CD14-positive monocyte (primary cell): ENCODE measurements around the gene ASMTL. TPM values are rescaled to one million over a fixed set of nuclear protein-coding genes. Genes with fewer than 3 reads are reported as not detected.

Experiments used
- DNase-seq, 3 donors: peaks; one replicate each; pipeline ENCODE4 v3.0.0-alpha.2; 2011 to 2022
- H2AFZ ChIP-seq: 2 replicates; pipeline ENCODE4 v1.6.0; 2012; ENCODE audit warnings: mild to moderate bottlenecking, low read depth, low read length, inconsistent platforms; ENCODE audit not compliant: insufficient read depth, poor library complexity, severe bottlenecking
- H3K27ac ChIP-seq, 2 donors: 1 replicate in 1 of 2; 2 replicates in 1 of 2; pipeline ENCODE4 v1.5.1; 2012 to 2013; ENCODE audit warnings: low read length in 2 of 2, control low read depth in 1 of 2, inconsistent platforms in 1 of 2, low read depth in 1 of 2, mild to moderate bottlenecking in 1 of 2
- H3K27me3 ChIP-seq, 2 donors: one replicate each; pipeline versions ENCODE4 v1.6.0 to v1.6.1; 2011 to 2013; ENCODE audit warnings: low read length in 2 of 2; ENCODE audit not compliant: control insufficient read depth in 2 of 2, insufficient read depth in 2 of 2
- H3K36me3 ChIP-seq, 2 donors: replicated peaks in 1 of 2; 1 replicate in 1 of 2; 2 replicates in 1 of 2; pipeline versions ENCODE4 v1.5.1 to v1.6.1; 2012 to 2013; ENCODE audit warnings: low read length in 2 of 2, control low read depth in 1 of 2, inconsistent platforms in 1 of 2, mild to moderate bottlenecking in 1 of 2; ENCODE audit not compliant: insufficient read depth in 2 of 2, control insufficient read depth in 1 of 2
- H3K4me1 ChIP-seq, 2 donors: 1 replicate in 1 of 2; 2 replicates in 1 of 2; pipeline versions ENCODE4 v1.5.1 to v1.6.1; 2012 to 2013; ENCODE audit warnings: low read length in 2 of 2, control low read depth in 1 of 2, inconsistent platforms in 1 of 2, mild to moderate bottlenecking in 1 of 2, moderate library complexity in 1 of 2; ENCODE audit not compliant: insufficient read depth in 2 of 2, control insufficient read depth in 1 of 2
- H3K4me2 ChIP-seq: replicated peaks from 2 replicates; pipeline ENCODE3; 2012; ENCODE audit warnings: low read length, moderate library complexity, mild to moderate bottlenecking; ENCODE audit not compliant: poor library complexity, severe bottlenecking; ENCODE audit errors: extremely low read depth
- H3K4me3 ChIP-seq, 3 experiments: fragments of 200-600 bp in 1 of 3; sonication (generic) in 1 of 3; replicated peaks in 1 of 3; 1 replicate in 2 of 3; 2 replicates in 1 of 3; pipeline ENCODE4 v1.5.1; 2011 to 2013; ENCODE audit warnings: low read length in 3 of 3, mild to moderate bottlenecking in 3 of 3, control low read depth in 2 of 3, low read depth in 2 of 3, inconsistent platforms in 1 of 3, moderate library complexity in 1 of 3
- H3K79me2 ChIP-seq: 2 replicates; pipeline ENCODE4 v1.6.0; 2012; ENCODE audit warnings: mild to moderate bottlenecking, control low read depth, inconsistent platforms, low read length, moderate library complexity; ENCODE audit not compliant: insufficient read depth
- H3K9ac ChIP-seq: 2 replicates; pipeline ENCODE4 v1.6.0; 2017; ENCODE audit warnings: low read length, mild to moderate bottlenecking; ENCODE audit not compliant: insufficient read depth, poor library complexity, severe bottlenecking
- H3K9me3 ChIP-seq, 2 donors: replicated peaks in 1 of 2; 1 replicate in 1 of 2; 2 replicates in 1 of 2; pipeline versions ENCODE4 v1.5.1 to v1.6.1; 2012 to 2013; ENCODE audit warnings: low read length in 2 of 2, control low read depth in 1 of 2; ENCODE audit not compliant: control insufficient read depth in 1 of 2, insufficient read depth in 1 of 2
- H4K20me1 ChIP-seq: 2 replicates; pipeline ENCODE4 v1.6.0; 2012; ENCODE audit warnings: mild to moderate bottlenecking, low read length, control low read depth, moderate library complexity; ENCODE audit not compliant: insufficient read depth
- H3K27ac Mint-ChIP-seq, 7 donors: one replicate each; pipeline ENCODE4 v1.8.0; 2020; ENCODE audit warnings: mild to moderate bottlenecking in 7 of 7, mixed read lengths in 7 of 7, moderate library complexity in 6 of 7, inconsistent platforms in 2 of 7
- H3K27me3 Mint-ChIP-seq, 3 donors: one replicate each; pipeline ENCODE4 v1.8.0; 2021 to 2022; ENCODE audit warnings: low read depth in 3 of 3, mild to moderate bottlenecking in 3 of 3, mixed read lengths in 3 of 3, moderate library complexity in 3 of 3, inconsistent platforms in 1 of 3
- H3K36me3 Mint-ChIP-seq, 2 donors: one replicate each; pipeline ENCODE4 v1.8.0; 2020; ENCODE audit warnings: mixed read lengths in 2 of 2, inconsistent platforms in 1 of 2, mild to moderate bottlenecking in 1 of 2
- H3K4me1 Mint-ChIP-seq: one replicate; pipeline ENCODE4 v1.8.0; 2020; ENCODE audit warnings: mild to moderate bottlenecking, mixed read lengths
- H3K4me3 Mint-ChIP-seq, 2 donors: one replicate each; pipeline ENCODE4 v1.8.0; 2020; ENCODE audit warnings: mild to moderate bottlenecking in 2 of 2, mixed read lengths in 2 of 2, moderate library complexity in 1 of 2
- H3K9me3 Mint-ChIP-seq, 7 donors: one replicate each; pipeline ENCODE4 v1.8.0; 2020 to 2022; ENCODE audit warnings: mixed read lengths in 7 of 7, mild to moderate bottlenecking in 6 of 7, moderate library complexity in 6 of 7, inconsistent platforms in 2 of 7
- CTCF ChIP-seq: fragments of 200-600 bp; IDR thresholded peaks from one replicate; pipeline ENCODE4 v1.8.0; 2022; ENCODE audit warnings: antibody characterized with exemption, mild to moderate bottlenecking
- WGBS: methylation state at CpG from one replicate; pipeline ENCODE4 v1.1.5; 2013; ENCODE audit warnings: missing lambda C conversion rate; ENCODE audit not compliant: insufficient coverage; 5-methylcytosine and 5-hydroxymethylcytosine counted together
- intact Hi-C, 2 donors: fragments of 100-400 bp; cut with micrococcal nuclease; formaldehyde crosslinking; loops; one replicate each; pipeline versions ENCODE4 v1.15.0 to v1.15.1; 2023
- polyA plus RNA-seq, 3 donors: library from polyadenylated mRNA; depleted of rRNA in 1 of 3; unstranded in 2 of 3; stranded (reverse) in 1 of 3; fragments of 300-500 nt in 2 of 3; fragments of >200 nt in 1 of 3; fragmentation: Illumina TruSeq in 2 of 3; gene quantifications; 1 replicate in 2 of 3; 2 replicates in 1 of 3; pipeline ENCODE4 v1.2.3, GENCODE V29; 2012 to 2021

Gene ASMTL
- polyA plus RNA-seq, 3 donors = 19.0 to 31.5 (median 31.0) TPM

GRCh38 chrX:1462110-1462509 lies 9.4 kb upstream of the ASMTL start:
- Mint-ChIP-seq H3K4me3 (no peak overlapping the region), H3K27ac (peak overlapping the region in 1 of 7 donors; percentile 79), H3K9me3 (peaks cover 0 to 4% (median 0%) of the 10 kb centered on the region in 7 donors), H3K27me3 (peaks cover 0 to 1% (median 0%) of the 10 kb centered on the region in 3 donors), H3K36me3 (peaks cover 34 to 41% of the 10 kb centered on the region in 2 donors), H3K4me1 (peaks cover 19% of the 10 kb centered on the region)
- intact Hi-C loops = no loop called here
- Histone ChIP-seq H3K27ac (no peak overlapping the region), H4K20me1 (peaks cover 34% of the 10 kb centered on the region), H3K36me3 (peaks cover 34 to 38% of the 10 kb centered on the region in 2 donors), H2AFZ (no peak overlapping the region), H3K4me1 (peaks cover 7 to 8% of the 10 kb centered on the region in 2 donors), H3K4me2 (no peak overlapping the region), H3K4me3 (no peak overlapping the region), H3K9me3 (no peaks in the 10 kb centered on the region), H3K79me2 (peaks cover 29% of the 10 kb centered on the region), H3K9ac (no peak overlapping the region), H3K27me3 (no peaks in the 10 kb centered on the region)
- no peak for TF ChIP-seq CTCF
- DNase-seq = no peak

GRCh38 chrX:1455948-1456280 lies 3.2 kb upstream of the ASMTL start:
- DNase-seq = no peak
- no peaks in the 10 kb centered on the region for H3K27me3 ChIP-seq
- Mint-ChIP-seq H3K9me3 (no peaks in the 10 kb centered on the region), H3K27me3 (peaks cover 3 to 9% (median 3%) of the 10 kb centered on the region in 3 donors), H3K36me3 (no peaks in the 10 kb centered on the region), H3K4me1 (peaks cover 3% of the 10 kb centered on the region), H3K27ac (peak overlapping the region in 2 of 7 donors; percentile 2 to 27), H3K4me3 (no peak overlapping the region)
- no peaks in the 10 kb centered on the region for H3K36me3 ChIP-seq
- no peak overlapping the region for H3K4me3 ChIP-seq
- no peak for TF ChIP-seq CTCF
- H3K27ac ChIP-seq = no peak overlapping the region
- peaks cover 17% of the 10 kb centered on the region for H4K20me1 ChIP-seq
- H2AFZ ChIP-seq = no peak overlapping the region
- 100% methylated on average over 2 of the region's 3 CpGs for WGBS
- peaks cover 15% of the 10 kb centered on the region for H3K79me2 ChIP-seq
- intact Hi-C loops = loop anchor here (2.0 to 10.0 kb wide), 4 partner anchors 131 to 1149 kb away; partner anchors contain the start of gene AKAP17A (in 1 of the 2)
- H3K4me1 ChIP-seq = peaks cover 13 to 16% of the 10 kb centered on the region in 2 donors
- no peak overlapping the region for H3K9ac ChIP-seq
- H3K9me3 ChIP-seq = no peaks in the 10 kb centered on the region
- H3K4me2 ChIP-seq = no peak overlapping the region
